ENCODE results near the gene ACSL3.
"Not testable (repeated sequence)": the region's sequence is repeated elsewhere in the genome, so short reads cannot be mapped to it uniquely, and the experiment has no call there.

The ACSL3 gene

DNA sequence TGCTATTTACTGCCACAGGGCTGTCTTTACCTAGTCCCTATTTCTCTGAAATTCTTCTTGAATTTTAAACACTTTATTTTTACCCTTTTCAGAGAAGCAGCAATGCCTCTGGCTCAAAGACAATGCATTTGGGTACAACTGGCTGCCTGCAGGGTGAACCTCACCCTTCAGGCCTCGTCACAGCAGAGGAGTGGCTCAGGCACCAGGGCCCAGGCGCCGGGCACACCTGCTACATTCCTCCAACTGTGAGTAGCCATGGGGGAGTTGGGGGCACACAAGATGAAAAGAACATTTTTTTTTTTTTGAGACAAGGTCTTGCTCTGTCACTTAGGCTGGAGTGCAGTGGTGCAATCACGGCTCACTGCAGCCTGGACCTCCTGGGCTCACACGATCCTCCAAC lies 116.3 kb downstream of the ACSL3 start:
- DNase-seq (ENCODE audit: low spot score), result no peak

DNA sequence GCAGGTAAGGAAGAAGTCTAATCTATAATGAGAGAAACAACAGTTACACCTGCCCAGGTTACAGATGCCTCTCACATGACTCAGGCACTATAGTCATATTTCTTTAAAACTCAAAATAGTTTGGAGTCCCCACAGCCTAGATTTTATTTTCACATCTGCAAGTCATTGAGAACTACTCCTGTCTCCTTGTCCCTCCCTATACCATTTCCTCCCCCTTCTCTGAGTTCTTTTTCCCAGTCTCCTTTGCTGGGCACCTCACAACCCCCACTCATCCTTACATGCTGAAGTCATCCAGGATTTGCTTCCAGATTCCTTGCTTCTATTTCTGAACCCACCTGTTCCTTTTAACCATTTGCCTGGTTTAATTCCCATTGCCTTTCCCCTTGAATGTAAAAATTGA lies 118.0 kb downstream of the ACSL3 start:
- no peak for DNase-seq (ENCODE audit: low spot score)

DNA sequence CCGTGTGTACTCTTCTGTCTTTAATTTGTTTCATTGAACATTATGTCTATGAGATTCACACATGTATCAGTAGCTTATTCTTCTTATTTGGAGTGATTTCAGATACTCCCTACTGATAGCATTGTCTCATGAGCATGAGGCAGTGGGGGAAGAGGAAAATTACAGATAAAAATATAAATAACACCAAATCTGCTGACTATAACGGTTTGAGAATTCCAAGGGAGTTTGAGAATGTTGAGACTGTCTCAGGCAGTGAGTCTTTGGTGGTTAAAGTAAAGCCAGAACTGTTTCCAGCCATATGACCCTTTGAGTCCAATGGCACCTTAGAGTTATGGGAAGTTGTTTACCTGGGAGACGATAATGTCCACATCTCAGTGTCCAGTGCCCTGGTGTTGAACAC lies 118.6 kb downstream of the ACSL3 start:
- no peak for DNase-seq (ENCODE audit: low spot score)

DNA sequence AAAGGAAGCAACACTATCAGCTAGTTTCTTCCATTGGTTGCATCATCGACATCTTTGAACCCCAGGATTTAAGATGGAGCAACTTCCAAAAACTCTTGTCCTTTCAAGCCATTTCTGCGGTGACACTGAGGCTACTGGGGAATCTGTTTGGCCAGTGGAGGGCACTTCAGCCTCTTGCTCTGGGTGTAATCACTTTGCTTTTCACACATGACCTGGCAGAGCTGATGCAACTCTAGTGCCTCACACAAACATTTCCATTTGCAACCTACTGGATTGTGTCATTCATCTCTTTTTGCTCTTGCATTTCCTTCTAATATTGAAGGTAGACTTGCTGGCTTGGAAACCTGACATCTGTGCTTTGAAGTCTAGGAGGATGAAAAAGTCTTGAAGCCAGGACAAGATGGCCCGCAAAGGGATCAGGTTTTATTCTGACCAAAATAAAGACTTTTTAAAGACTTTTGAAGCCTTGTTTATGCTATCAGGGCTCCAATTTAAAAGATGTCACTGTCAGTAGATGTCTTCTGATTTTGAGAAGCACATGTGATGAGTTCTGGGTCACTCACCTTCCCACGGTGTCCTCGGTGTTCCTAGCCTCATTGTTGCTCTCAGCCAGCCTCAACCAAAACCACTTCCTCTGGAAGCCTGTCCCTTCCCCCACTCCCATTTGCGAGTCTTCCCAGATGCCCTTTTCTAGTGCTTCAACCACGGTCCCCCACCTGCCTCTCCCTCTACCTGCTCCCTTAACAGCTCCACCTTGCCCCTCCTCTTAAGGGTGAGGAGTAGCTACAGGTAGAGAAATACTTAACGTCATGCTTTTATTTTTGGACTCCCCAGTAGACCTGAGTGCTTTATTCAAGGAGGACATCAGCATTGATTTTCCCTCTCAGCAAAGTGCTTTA lies 121.4 kb downstream of the ACSL3 start:
- peak; percentile 76 for DNase-seq (ENCODE audit: low spot score)

DNA sequence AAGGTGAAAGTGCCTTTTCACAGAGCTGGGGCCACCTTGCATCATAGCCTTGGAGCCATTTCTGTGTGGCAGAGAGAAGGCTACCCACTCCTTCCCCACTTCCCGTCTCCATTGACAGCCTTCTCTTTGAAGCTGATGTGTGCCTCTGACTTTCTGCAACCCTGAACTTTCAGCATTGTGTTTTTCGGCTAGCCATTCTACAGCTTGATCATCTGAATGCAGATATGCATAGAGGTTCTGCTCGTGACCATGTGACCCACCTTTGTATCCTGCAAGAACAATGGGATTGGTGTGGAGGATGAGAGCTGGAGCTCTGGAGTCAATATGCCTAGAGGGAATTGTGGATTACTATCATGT lies 122.1 kb downstream of the ACSL3 start:
- no peak for DNase-seq (ENCODE audit: low spot score)

DNA sequence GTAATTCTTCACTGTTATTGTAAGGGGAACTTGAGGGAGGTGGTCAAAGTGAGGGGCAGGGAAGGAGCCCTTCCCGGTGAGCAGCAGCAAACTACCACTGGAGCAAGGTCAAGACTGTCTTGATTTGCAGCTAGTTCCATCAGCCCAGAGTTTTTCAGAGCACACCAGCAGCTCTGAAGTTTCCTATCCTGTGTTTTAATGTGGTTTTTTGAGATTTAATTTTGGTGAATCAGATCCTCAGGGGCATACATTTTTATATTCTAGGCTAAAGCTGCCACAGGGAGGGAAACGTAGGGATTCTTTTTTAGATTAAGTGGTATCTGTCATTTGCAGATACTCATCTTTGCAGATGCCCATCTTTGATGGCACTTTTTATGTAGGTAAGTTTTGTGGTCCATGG lies 124.1 kb downstream of the ACSL3 start:
- no peak for DNase-seq (ENCODE audit: low spot score)

DNA sequence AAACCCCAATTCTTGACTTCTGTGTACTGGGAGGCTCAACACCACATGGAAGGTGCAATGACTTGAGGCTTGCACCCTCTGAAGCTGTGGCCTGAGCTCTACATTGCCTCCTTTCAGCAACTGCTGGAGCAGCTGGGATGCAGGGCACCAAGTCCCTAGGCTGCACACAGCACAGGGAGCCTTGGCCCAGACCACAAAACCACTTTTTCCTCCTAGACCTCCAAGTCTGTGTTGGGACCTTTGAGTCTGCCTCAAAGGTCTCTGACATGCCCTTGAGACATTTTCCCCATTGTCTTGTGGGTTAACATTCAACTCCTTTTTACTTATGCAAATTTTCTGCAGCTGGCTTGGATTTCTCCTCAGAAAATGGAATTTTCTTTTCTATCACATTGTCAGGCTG lies 128.6 kb downstream of the ACSL3 start:
- no peak for DNase-seq (ENCODE audit: low spot score)

DNA sequence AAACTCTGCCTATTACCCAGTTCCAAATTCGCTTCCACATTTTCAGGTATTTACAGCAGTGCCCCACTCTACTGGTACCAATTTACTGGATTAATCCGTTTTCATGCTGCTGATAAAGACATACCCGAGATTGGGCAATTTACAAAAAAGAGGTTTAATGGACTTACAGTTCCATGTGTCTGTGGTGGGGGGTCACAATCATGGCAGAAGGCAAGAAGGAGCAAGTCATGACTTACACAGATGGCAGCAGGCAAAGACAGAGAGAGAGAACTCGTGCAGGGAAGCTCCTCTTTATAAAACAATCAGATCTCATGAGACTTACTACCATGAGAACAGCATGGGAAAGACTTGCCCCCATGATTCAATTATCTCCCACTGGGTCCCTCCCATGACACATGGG lies 129.4 kb downstream of the ACSL3 start:
- not testable (repeated sequence) for DNase-seq (ENCODE audit: low spot score)

DNA sequence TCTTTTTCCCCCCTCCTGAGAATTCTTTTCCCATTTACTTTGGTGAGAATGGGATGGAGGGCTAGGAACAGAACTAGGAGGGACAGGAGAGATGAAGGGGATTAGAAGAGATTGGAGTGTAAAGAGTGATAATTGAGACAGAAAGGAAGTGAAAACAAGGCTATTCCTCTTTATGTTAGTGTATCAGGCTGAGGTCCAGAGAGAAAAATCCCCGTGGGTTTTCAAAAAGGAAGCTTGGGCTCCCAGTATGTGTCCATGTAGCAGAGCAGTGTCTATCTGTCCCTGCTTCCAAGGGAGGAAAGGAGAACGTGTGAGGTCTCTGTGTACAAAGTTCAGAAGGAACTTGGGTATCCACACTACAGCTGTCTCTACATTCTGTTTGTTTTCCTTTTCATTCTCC lies 131.3 kb downstream of the ACSL3 start:
- DNase-seq (ENCODE audit: low spot score), result no peak
